GM12878 (cell line): ENCODE results near the gene MLIP. TPM values are rescaled to one million over a fixed set of nuclear protein-coding genes. Genes with fewer than 3 reads are reported as not detected.

ENCODE experiments used
- ATAC-seq: fragments of 200-7000 bp; cut with Tn5 transposase; 3 replicates; pipeline ENCODE4 v1.9.1; 2020; ENCODE audit warnings: mild to moderate bottlenecking, moderate library complexity
- BruUV-seq: library from RNA; stranded (reverse); fragments of 400-500 nt; replicated peaks from 2 replicates; lab custom pipeline; 2021; lab: Mats Ljungman, UMichigan
- CTCF ChIA-PET: fragments of 300-600 bp; sonication (Branson Sonifier 250); formaldehyde crosslinking; extraction: SDS; loops from one replicate; lab custom pipeline; 2021; ENCODE audit warnings: inconsistent platforms; lab: Yijun Ruan, JAX
- POLR2A ChIA-PET: fragments of 350-600 bp; formaldehyde crosslinking; extraction: SDS; loops from one replicate; lab custom pipeline; 2021; ENCODE audit warnings: inconsistent platforms; lab: Charles Lee
- RAD21 ChIA-PET: fragments of 300-600 bp; sonication (Branson Sonifier 250); formaldehyde crosslinking; loops from one replicate; lab custom pipeline; 2023; ENCODE audit warnings: antibody characterized with exemption; ENCODE audit not compliant: unreplicated experiment; lab: Charles Lee
- SMC1A ChIA-PET: fragments of 300-600 bp; sonication (Branson Sonifier 250); formaldehyde crosslinking; loops from one replicate; lab custom pipeline; 2023; ENCODE audit not compliant: unreplicated experiment, uncharacterized antibody; lab: Charles Lee
- DNase-seq: peaks from one replicate; pipeline ENCODE4 v3.0.0-alpha.2; 2011; ENCODE audit warnings: low read depth, low spot score
- FAIRE-seq: peaks from 3 replicates; lab custom pipeline; 2011; peaks lifted over from hg19 to GRCh38; lab: Jason Lieb, UNC
- H2AFZ ChIP-seq: 2 replicates; pipeline ENCODE4 v1.6.0; 2011; ENCODE audit warnings: low read depth, low read length, control low read depth; ENCODE audit not compliant: control insufficient read depth
- H3K27ac ChIP-seq: 2 replicates; pipeline ENCODE4 v1.5.1; 2011; ENCODE audit warnings: control low read depth; ENCODE audit not compliant: control insufficient read depth, insufficient read depth
- H3K27me3 ChIP-seq, 2 experiments: replicated peaks in 1 of 2; 2 replicates each; pipeline versions ENCODE4 v1.6.0 to v1.6.1; 2011; ENCODE audit warnings: low read length in 1 of 2; ENCODE audit not compliant: control insufficient read depth in 2 of 2, insufficient read depth in 2 of 2
- H3K36me3 ChIP-seq, 2 experiments: 2 replicates each; pipeline ENCODE4 v1.5.1; 2011; ENCODE audit warnings: low read length in 1 of 2; ENCODE audit not compliant: control insufficient read depth in 2 of 2, insufficient read depth in 2 of 2
- H3K4me1 ChIP-seq: 2 replicates; pipeline ENCODE4 v1.6.1; 2011; ENCODE audit warnings: mild to moderate bottlenecking, low read length, moderate library complexity, mixed read lengths; ENCODE audit not compliant: control insufficient read depth, insufficient read depth
- H3K4me2 ChIP-seq: 2 replicates; pipeline ENCODE4 v1.6.0; 2011; ENCODE audit warnings: control low read depth; ENCODE audit not compliant: control insufficient read depth, insufficient read depth
- H3K4me3 ChIP-seq: fragments of 200-600 bp; sonication (generic); 2 replicates; pipeline ENCODE4 v1.5.1; 2016
- H3K79me2 ChIP-seq: 2 replicates; pipeline ENCODE4 v1.6.0; 2011; ENCODE audit warnings: low read length; ENCODE audit not compliant: control insufficient read depth, insufficient read depth
- H3K9ac ChIP-seq: 2 replicates; pipeline ENCODE4 v1.8.0; 2011; ENCODE audit warnings: low read length, control low read depth, mixed read lengths; ENCODE audit not compliant: control insufficient read depth, insufficient read depth
- H3K9me3 ChIP-seq: replicated peaks from 3 replicates; pipeline ENCODE4 v1.5.1; 2011; ENCODE audit warnings: mild to moderate bottlenecking, low read length; ENCODE audit not compliant: control insufficient read depth, insufficient read depth
- H4K20me1 ChIP-seq: 2 replicates; pipeline ENCODE4 v1.6.0; 2011; ENCODE audit not compliant: control insufficient read depth, insufficient read depth
- BCL11A ChIP-seq: IDR thresholded peaks from 2 replicates; pipeline ENCODE4 v1.6.1; 2011; ENCODE audit warnings: low read depth, low read length
- BHLHE40 ChIP-seq, 2 experiments: fragments of 450-650 bp in 1 of 2; IDR thresholded peaks; 2 replicates each; pipeline ENCODE4 v1.6.1; 2011 to 2017; ENCODE audit warnings: low read depth in 2 of 2, borderline replicate concordance in 1 of 2, improper control_type of control experiment in 1 of 2, low read length in 1 of 2, mild to moderate bottlenecking in 1 of 2
- CBFB ChIP-seq: IDR thresholded peaks from 2 replicates; pipeline ENCODE4 v1.6.1; 2016; ENCODE audit warnings: antibody characterized with exemption, low read depth
- CREB1 ChIP-seq: IDR thresholded peaks from 2 replicates; pipeline ENCODE4 v1.6.1; 2012; ENCODE audit warnings: low read depth, mild to moderate bottlenecking, inconsistent platforms
- ETV6 ChIP-seq, 2 experiments: fragments of 450-650 bp in 1 of 2; IDR thresholded peaks in 1 of 2; conservative IDR thresholded peaks in 1 of 2; 2 replicates each; pipeline ENCODE4 v1.6.1; 2014; ENCODE audit warnings: antibody characterized with exemption in 1 of 2, borderline replicate concordance in 1 of 2, low read depth in 1 of 2, mild to moderate bottlenecking in 1 of 2, moderate library complexity in 1 of 2
- HDAC2 ChIP-seq: fragments of 200-600 bp; sonication (generic); IDR thresholded peaks from 2 replicates; pipeline ENCODE4 v1.6.1; 2017
- ZNF217 ChIP-seq: fragments of 450-650 bp; IDR thresholded peaks from 2 replicates; pipeline ENCODE4 v1.6.1; 2017; ENCODE audit warnings: antibody characterized with exemption, mild to moderate bottlenecking
- ZNF24 ChIP-seq: fragments of 450-650 bp; IDR thresholded peaks from 2 replicates; pipeline ENCODE4 v1.6.1; 2017; ENCODE audit warnings: antibody characterized with exemption, mild to moderate bottlenecking
- WGBS: methylation state at CpG from one replicate; pipeline ENCODE4 v1.1.6; 2016; ENCODE audit warnings: low lambda C conversion rate; ENCODE audit not compliant: insufficient replicate concordance, insufficient coverage; ENCODE audit errors: missing lambda C conversion rate; 5-methylcytosine and 5-hydroxymethylcytosine counted together
- in situ Hi-C: fragments of 300-500 bp; cut with MboI; formaldehyde crosslinking; loops from 9 replicates; pipeline ENCODE4 v1.14.3; 2018; ENCODE audit warnings: mixed read lengths
- intact Hi-C: fragments of 100-400 bp; cut with micrococcal nuclease; formaldehyde crosslinking; loops from one replicate; pipeline ENCODE4 v1.14.2; 2022; ENCODE audit not compliant: unreplicated experiment
- polyA plus RNA-seq, 11 experiments: library from polyadenylated mRNA; depleted of rRNA in 4 of 11; unstranded in 6 of 11; stranded (reverse) in 5 of 11; fragments of >200 nt; fragmentation: Nextera tagmentation in 4 of 11; fragmentation: Illumina TruSeq in 1 of 11; extraction: Ambion mirVana in 4 of 11; extraction: Trizol in 1 of 11; gene quantifications; 1 replicate in 1 of 11; 2 replicates in 10 of 11; pipeline versions ENCODE4 v1.2.1 to v1.2.3, GENCODE V29; 2011 to 2016; ENCODE audit warnings: inconsistent platforms in 2 of 11, missing spikeins in 2 of 11, low read depth in 1 of 11
- total RNA-seq, 4 experiments: library from RNA; depleted of rRNA in 3 of 4; stranded (reverse); fragments of >200 nt in 3 of 4; fragmentation: Illumina TruSeq in 1 of 4; extraction: Trizol in 1 of 4; gene quantifications; 2 replicates each; pipeline versions ENCODE4 v1.2.1 to v1.2.3, GENCODE V29; 2013 to 2021
- TF ChIP-seq, protein P1 (sequence below): fragments of 450-650 bp; IDR thresholded peaks from 2 replicates; pipeline ENCODE4 v1.6.1; 2017; ENCODE audit warnings: mild to moderate bottlenecking, low read depth, inconsistent platforms; ENCODE audit not compliant: poor library complexity, severe bottlenecking
- TF ChIP-seq, protein P2 (sequence below): IDR thresholded peaks from 2 replicates; pipeline ENCODE4 v1.6.1; 2011; ENCODE audit warnings: low read depth, mild to moderate bottlenecking, low read length, moderate library complexity, borderline replicate concordance; ENCODE audit errors: extremely low read depth
- TF ChIP-seq, protein P3 (sequence below): fragments of 450-650 bp; IDR thresholded peaks from 2 replicates; pipeline ENCODE4 v1.6.1; 2016; ENCODE audit warnings: mild to moderate bottlenecking
- TF ChIP-seq, protein P4 (sequence below): fragments of 150-350 bp; IDR thresholded peaks from 2 replicates; pipeline ENCODE4 v1.6.1; 2016; ENCODE audit warnings: low read depth, low read length

Gene MLIP
- total and polyA plus RNA-seq, 10 of the 15 experiments (the other 5 are each of a cell fraction or from before 2014, with no cell fraction given): not detected

DNA sequence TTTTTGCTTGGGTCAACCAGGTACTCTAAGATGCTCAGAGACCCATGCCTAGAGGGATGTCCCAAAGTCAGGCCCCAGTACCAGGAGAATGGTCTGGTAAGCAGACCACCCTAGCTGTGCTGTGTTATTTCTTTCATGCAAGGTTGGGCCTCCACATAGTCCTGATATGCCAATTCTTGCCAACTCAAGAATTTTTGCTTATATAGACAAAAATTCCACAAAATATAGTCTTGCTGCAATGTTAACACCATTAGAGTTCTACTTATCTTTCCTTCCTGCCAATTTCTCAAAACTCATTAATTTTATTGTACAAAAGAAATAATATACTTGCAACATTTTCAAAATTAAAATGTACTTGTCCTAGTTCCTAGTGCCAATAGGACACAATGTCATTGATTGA is 163.1 kb downstream of the MLIP start (continued):
- TF ChIP-seq, protein P1, sequence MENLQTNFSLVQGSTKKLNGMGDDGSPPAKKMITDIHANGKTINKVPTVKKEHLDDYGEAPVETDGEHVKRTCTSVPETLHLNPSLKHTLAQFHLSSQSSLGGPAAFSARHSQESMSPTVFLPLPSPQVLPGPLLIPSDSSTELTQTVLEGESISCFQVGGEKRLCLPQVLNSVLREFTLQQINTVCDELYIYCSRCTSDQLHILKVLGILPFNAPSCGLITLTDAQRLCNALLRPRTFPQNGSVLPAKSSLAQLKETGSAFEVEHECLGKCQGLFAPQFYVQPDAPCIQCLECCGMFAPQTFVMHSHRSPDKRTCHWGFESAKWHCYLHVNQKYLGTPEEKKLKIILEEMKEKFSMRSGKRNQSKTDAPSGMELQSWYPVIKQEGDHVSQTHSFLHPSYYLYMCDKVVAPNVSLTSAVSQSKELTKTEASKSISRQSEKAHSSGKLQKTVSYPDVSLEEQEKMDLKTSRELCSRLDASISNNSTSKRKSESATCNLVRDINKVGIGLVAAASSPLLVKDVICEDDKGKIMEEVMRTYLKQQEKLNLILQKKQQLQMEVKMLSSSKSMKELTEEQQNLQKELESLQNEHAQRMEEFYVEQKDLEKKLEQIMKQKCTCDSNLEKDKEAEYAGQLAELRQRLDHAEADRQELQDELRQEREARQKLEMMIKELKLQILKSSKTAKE: no peak
- no peak for TF ChIP-seq CREB1
- TF ChIP-seq, protein P2, sequence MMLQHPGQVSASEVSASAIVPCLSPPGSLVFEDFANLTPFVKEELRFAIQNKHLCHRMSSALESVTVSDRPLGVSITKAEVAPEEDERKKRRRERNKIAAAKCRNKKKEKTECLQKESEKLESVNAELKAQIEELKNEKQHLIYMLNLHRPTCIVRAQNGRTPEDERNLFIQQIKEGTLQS: no peak
- TF ChIP-seq, protein P3, sequence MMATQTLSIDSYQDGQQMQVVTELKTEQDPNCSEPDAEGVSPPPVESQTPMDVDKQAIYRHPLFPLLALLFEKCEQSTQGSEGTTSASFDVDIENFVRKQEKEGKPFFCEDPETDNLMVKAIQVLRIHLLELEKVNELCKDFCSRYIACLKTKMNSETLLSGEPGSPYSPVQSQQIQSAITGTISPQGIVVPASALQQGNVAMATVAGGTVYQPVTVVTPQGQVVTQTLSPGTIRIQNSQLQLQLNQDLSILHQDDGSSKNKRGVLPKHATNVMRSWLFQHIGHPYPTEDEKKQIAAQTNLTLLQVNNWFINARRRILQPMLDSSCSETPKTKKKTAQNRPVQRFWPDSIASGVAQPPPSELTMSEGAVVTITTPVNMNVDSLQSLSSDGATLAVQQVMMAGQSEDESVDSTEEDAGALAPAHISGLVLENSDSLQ: no peak
- TF ChIP-seq ETV6 (conservative IDR thresholded peaks at IDR 0.05 in 1 of 2, IDR thresholded peaks at IDR 0.05 in 1 of 2; ENCODE audit: borderline replicate concordance in 1 of 2, low read depth in 1 of 2): no peak
- TF ChIP-seq BCL11A: no peak
- TF ChIP-seq CBFB: no peak
- no peak for TF ChIP-seq ZNF24
- no peak for TF ChIP-seq HDAC2
- TF ChIP-seq ZNF217: no peak
- TF ChIP-seq, all 136 proteins: peak for 0

DNA sequence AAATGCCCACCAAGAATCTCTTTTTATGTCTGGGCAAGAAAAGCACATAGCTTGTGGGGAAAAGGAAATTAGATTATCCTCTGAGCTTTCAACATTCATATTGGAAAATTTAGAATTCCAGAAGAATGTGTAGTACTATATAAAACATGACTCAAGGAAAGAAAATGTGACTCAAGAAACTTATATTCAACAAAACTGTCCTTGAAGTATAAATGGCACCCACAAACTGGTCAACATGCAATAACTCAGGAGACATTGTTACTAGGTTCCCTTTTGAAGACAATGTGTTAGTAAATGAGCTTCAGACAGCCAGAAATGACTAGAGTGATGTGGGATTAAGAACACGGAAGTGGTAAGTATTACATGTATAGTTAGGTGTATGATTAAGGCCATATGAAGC is 170.9 kb downstream of the MLIP start:
- CTCF ChIA-PET: interaction anchor here (0.6 to 1.4 kb wide), 2 partner anchors 9 to 1011 kb away, joined by 3 to 4 read pairs; no protein-coding TSS in a partner anchor
- no peaks in the 10 kb centered on the region for H3K9me3 ChIP-seq
- FAIRE-seq: no peak
- H4K20me1 ChIP-seq: no peaks in the 10 kb centered on the region
- in situ Hi-C loops: no loop called here
- no peaks in the 10 kb centered on the region for H3K79me2 ChIP-seq
- H3K4me2 ChIP-seq: no peak overlapping the region
- no peak overlapping the region for H3K9ac ChIP-seq
- DNase-seq: no peak
- H3K27me3 ChIP-seq: no peaks in the 10 kb centered on the region
- POLR2A ChIA-PET: no interaction called here
- H2AFZ ChIP-seq: no peak overlapping the region
- H3K4me1 ChIP-seq: no peaks in the 10 kb centered on the region
- no TSS peak for BruUV-seq
- no peaks in the 10 kb centered on the region for H3K36me3 ChIP-seq
- H3K27ac ChIP-seq: no peak overlapping the region
- WGBS: 0% methylated on average over 1 of the region's 1 CpG
- peak; percentile 76 for ATAC-seq
- TF ChIP-seq BHLHE40 (IDR thresholded peaks at IDR 0.05; ENCODE audit: borderline replicate concordance in 1 of 2, low read depth in 2 of 2, low read length in 1 of 2): no peak
- TF ChIP-seq, protein P4, sequence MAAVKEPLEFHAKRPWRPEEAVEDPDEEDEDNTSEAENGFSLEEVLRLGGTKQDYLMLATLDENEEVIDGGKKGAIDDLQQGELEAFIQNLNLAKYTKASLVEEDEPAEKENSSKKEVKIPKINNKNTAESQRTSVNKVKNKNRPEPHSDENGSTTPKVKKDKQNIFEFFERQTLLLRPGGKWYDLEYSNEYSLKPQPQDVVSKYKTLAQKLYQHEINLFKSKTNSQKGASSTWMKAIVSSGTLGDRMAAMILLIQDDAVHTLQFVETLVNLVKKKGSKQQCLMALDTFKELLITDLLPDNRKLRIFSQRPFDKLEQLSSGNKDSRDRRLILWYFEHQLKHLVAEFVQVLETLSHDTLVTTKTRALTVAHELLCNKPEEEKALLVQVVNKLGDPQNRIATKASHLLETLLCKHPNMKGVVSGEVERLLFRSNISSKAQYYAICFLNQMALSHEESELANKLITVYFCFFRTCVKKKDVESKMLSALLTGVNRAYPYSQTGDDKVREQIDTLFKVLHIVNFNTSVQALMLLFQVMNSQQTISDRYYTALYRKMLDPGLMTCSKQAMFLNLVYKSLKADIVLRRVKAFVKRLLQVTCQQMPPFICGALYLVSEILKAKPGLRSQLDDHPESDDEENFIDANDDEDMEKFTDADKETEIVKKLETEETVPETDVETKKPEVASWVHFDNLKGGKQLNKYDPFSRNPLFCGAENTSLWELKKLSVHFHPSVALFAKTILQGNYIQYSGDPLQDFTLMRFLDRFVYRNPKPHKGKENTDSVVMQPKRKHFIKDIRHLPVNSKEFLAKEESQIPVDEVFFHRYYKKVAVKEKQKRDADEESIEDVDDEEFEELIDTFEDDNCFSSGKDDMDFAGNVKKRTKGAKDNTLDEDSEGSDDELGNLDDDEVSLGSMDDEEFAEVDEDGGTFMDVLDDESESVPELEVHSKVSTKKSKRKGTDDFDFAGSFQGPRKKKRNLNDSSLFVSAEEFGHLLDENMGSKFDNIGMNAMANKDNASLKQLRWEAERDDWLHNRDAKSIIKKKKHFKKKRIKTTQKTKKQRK: no peak
- TF ChIP-seq, all 136 proteins: peak for 0
- SMC1A ChIA-PET: no interaction called here
- intact Hi-C loops: no loop called here
- H3K4me3 ChIP-seq: no peak overlapping the region
- RAD21 ChIA-PET: interaction anchor here (1.1 kb wide), 1 partner anchor 19 kb away, joined by 3 read pairs; no protein-coding TSS in a partner anchor
